ENCODE measurements around the gene BHLHE40.

BHLHE40 gene

GRCh38 chr3:5009506-5010109, 30.4 kb downstream of the BHLHE40 start:
- POLR2A ChIA-PET: no interaction called here

GRCh38 chr3:5010140-5010539, 30.9 kb downstream of the BHLHE40 start:
- POLR2A ChIA-PET: no interaction called here
- DNase-seq (ENCODE audit: low read depth, low spot score): no peak
- H3K4me3 ChIP-seq (ENCODE audit: low read depth, low read length): no peak overlapping the region
- TF ChIP-seq CTCF (IDR thresholded peaks at IDR 0.05; ENCODE audit: insufficient read depth, low read length, missing control alignments): no peak
- CTCF ChIA-PET: interaction anchor here (1.4 kb wide), 1 partner anchor 8 kb away, joined by 3 read pairs; no protein-coding TSS in a partner anchor

More at GRCh38 chr3:5009506-5010109, 30.4 kb downstream of the BHLHE40 start:
- CTCF ChIA-PET: interaction anchor here (1.4 kb wide), 1 partner anchor 9 kb away, joined by 3 read pairs; no protein-coding TSS in a partner anchor
- H3K4me3 ChIP-seq (ENCODE audit: low read depth, low read length): no peak overlapping the region
- TF ChIP-seq CTCF (IDR thresholded peaks at IDR 0.05; ENCODE audit: insufficient read depth, low read length, missing control alignments): no peak
- no peak for DNase-seq (ENCODE audit: low read depth, low spot score)

- H3K4me3 ChIP-seq (ENCODE audit: low read depth, low read length): no peak overlapping the region
- no peak for TF ChIP-seq CTCF (IDR thresholded peaks at IDR 0.05; ENCODE audit: insufficient read depth, low read length, missing control alignments)
- POLR2A ChIA-PET: no interaction called here
- CTCF ChIA-PET: interaction anchor here (0.9 to 1.1 kb wide), 2 partner anchors 8 to 16 kb away, joined by 4 read pairs; no protein-coding TSS in a partner anchor
- no peak for DNase-seq (ENCODE audit: low read depth, low spot score)
Measured at GRCh38 chr3:5010706-5011554, 31.7 kb downstream of the BHLHE40 start.

GRCh38 chr3:5011555-5012256, 32.5 kb downstream of the BHLHE40 start:
- POLR2A ChIA-PET: no interaction called here
- DNase-seq (ENCODE audit: low read depth, low spot score): no peak
- no peak for TF ChIP-seq CTCF (IDR thresholded peaks at IDR 0.05; ENCODE audit: insufficient read depth, low read length, missing control alignments)
- CTCF ChIA-PET: interaction anchor here (0.7 to 1.3 kb wide), 5 partner anchors 9 to 300 kb away, joined by 3 to 7 read pairs (median 4); no protein-coding TSS in a partner anchor
- H3K4me3 ChIP-seq (ENCODE audit: low read depth, low read length): no peak overlapping the region

- no peak for DNase-seq (ENCODE audit: low read depth, low spot score)
- no peak overlapping the region for H3K4me3 ChIP-seq (ENCODE audit: low read depth, low read length)
- CTCF ChIA-PET: interaction anchor here (0.7 to 1.3 kb wide), 5 partner anchors 9 to 301 kb away, joined by 3 to 7 read pairs (median 4); no protein-coding TSS in a partner anchor
- TF ChIP-seq CTCF (IDR thresholded peaks at IDR 0.05; ENCODE audit: insufficient read depth, low read length, missing control alignments): no peak
- POLR2A ChIA-PET: no interaction called here
Measured at GRCh38 chr3:5012367-5012766, 33.1 kb downstream of the BHLHE40 start.
